ENCODE data around the gene ACP4. TPM values are rescaled to one million over a fixed set of nuclear protein-coding genes. Genes with fewer than 3 reads are reported as not detected.

The ACP4 gene
- total and polyA plus RNA-seq, 5 experiments from 2014 or later = 0.14 TPM; not detected in 4

- H3K27me3 Mint-ChIP-seq = peaks cover 13 to 28% (median 20%) of the 10 kb centered on the region in 5 donors
- no peak for DNase-seq
- peaks cover 0 to 2% (median 0%) of the 10 kb centered on the region in 4 donors for H3K4me1 Mint-ChIP-seq
- no peak for ATAC-seq
- no peak overlapping the region for H3K4me3 Mint-ChIP-seq
- peaks cover 10 to 44% (median 18%) of the 10 kb centered on the region in 9 donors for H3K9me3 Mint-ChIP-seq
- POLR2A ChIA-PET = no interaction called here
- H3K27ac Mint-ChIP-seq = no peak overlapping the region
- peaks cover 0 to 13% (median 3%) of the 10 kb centered on the region in 3 donors for H3K36me3 Mint-ChIP-seq
These were observed 53.5 kb downstream of the ACP4 start for GRCh38 chr19:50843701-50844221.

GRCh38 chr19:50844296-50844935 is 54.2 kb downstream of the ACP4 start:
- Mint-ChIP-seq H3K27me3 (peaks cover 11 to 33% (median 23%) of the 10 kb centered on the region in 5 donors), H3K4me1 (peaks cover 0 to 2% (median 0%) of the 10 kb centered on the region in 4 donors), H3K27ac (no peak overlapping the region), H3K36me3 (peaks cover 0 to 13% (median 3%) of the 10 kb centered on the region in 3 donors), H3K9me3 (peaks cover 10 to 44% (median 18%) of the 10 kb centered on the region in 9 donors), H3K4me3 (no peak overlapping the region)
- no peak for DNase-seq
- POLR2A ChIA-PET = no interaction called here
- ATAC-seq = no peak

Other genes with a start within 250 kb of the ACP4 start
- not detected for gene LRRC4B, start 222.0 kb upstream of the ACP4 start, total RNA-seq
- not detected for gene LRRC4B, start 222.0 kb upstream of the ACP4 start, polyA plus RNA-seq
- gene SYT3, start 150.5 kb upstream of the ACP4 start, total RNA-seq = 1 to 10 TPM; 2.7 TPM
- gene SYT3, start 150.5 kb upstream of the ACP4 start, polyA plus RNA-seq = 1 to 10 TPM in 1 of 3 donors, under 1 TPM in 2; 0.51 to 1.7 (median 0.51) TPM
- gene C19orf81, start 141.0 kb upstream of the ACP4 start, total RNA-seq = 1 to 10 TPM; 1.9 to 2.4 TPM
- gene C19orf81, start 141.0 kb upstream of the ACP4 start, polyA plus RNA-seq = 1 to 10 TPM; 1.2 to 5.3 (median 1.8) TPM
- under 1 TPM; 0.26 to 0.30 TPM for gene SHANK1, start 70.6 kb upstream of the ACP4 start, total RNA-seq
- under 1 TPM in 2 of 3 donors, not detected in 1; 0.43 to 0.96 TPM for gene SHANK1, start 70.6 kb upstream of the ACP4 start, polyA plus RNA-seq
- 10 to 100 TPM; 12.4 to 14.0 TPM for gene CLEC11A, start 67.1 kb upstream of the ACP4 start, total RNA-seq
- gene CLEC11A, start 67.1 kb upstream of the ACP4 start, polyA plus RNA-seq = 10 to 100 TPM in 2 of 3 donors, 1 to 10 TPM in 1; 9.4 to 15.8 (median 11.1) TPM
- gene GPR32, start 20.0 kb upstream of the ACP4 start, total RNA-seq = not detected
- not detected for gene GPR32, start 20.0 kb upstream of the ACP4 start, polyA plus RNA-seq
- not detected for gene KLK1, start 33.4 kb downstream of the ACP4 start, total RNA-seq
- not detected for gene KLK1, start 33.4 kb downstream of the ACP4 start, polyA plus RNA-seq
- not detected for gene KLK15, start 43.2 kb downstream of the ACP4 start, total RNA-seq
- not detected for gene KLK15, start 43.2 kb downstream of the ACP4 start, polyA plus RNA-seq
- not detected for gene KLK3, start 64.5 kb downstream of the ACP4 start, total RNA-seq
- not detected for gene KLK3, start 64.5 kb downstream of the ACP4 start, polyA plus RNA-seq
- not detected for gene KLK2, start 83.0 kb downstream of the ACP4 start, total RNA-seq
- not detected for gene KLK2, start 83.0 kb downstream of the ACP4 start, polyA plus RNA-seq
- gene KLK4, start 121.0 kb downstream of the ACP4 start, total RNA-seq = not detected
- gene KLK4, start 121.0 kb downstream of the ACP4 start, polyA plus RNA-seq = not detected
- not detected for gene KLK5, start 162.6 kb downstream of the ACP4 start, total RNA-seq
- not detected for gene KLK5, start 162.6 kb downstream of the ACP4 start, polyA plus RNA-seq
- not detected for gene KLK6, start 179.2 kb downstream of the ACP4 start, total RNA-seq
- gene KLK6, start 179.2 kb downstream of the ACP4 start, polyA plus RNA-seq = not detected
- gene KLK7, start 193.5 kb downstream of the ACP4 start, total RNA-seq = not detected
- gene KLK7, start 193.5 kb downstream of the ACP4 start, polyA plus RNA-seq = not detected
- gene KLK8, start 211.2 kb downstream of the ACP4 start, total RNA-seq = not detected
- gene KLK8, start 211.2 kb downstream of the ACP4 start, polyA plus RNA-seq = not detected
- gene KLK10, start 229.3 kb downstream of the ACP4 start, total RNA-seq = not detected
- gene KLK10, start 229.3 kb downstream of the ACP4 start, polyA plus RNA-seq = not detected
- not detected for gene KLK11, start 236.2 kb downstream of the ACP4 start, total RNA-seq
- gene KLK11, start 236.2 kb downstream of the ACP4 start, polyA plus RNA-seq = not detected
- gene KLK12, start 244.6 kb downstream of the ACP4 start, total RNA-seq = not detected
- not detected for gene KLK12, start 244.6 kb downstream of the ACP4 start, polyA plus RNA-seq

All from naive thymus-derived CD8-positive, alpha-beta T cell (primary cell).